Ascending aorta (tissue), 2 donors: ENCODE results near the gene SHMT2. TPM values are rescaled to one million over a fixed set of nuclear protein-coding genes. Genes with fewer than 3 reads are reported as not detected.

Source experiments
- DNase-seq, 2 donors: peaks; one replicate each; pipeline ENCODE4 v3.0.0-alpha.2; 2019; ENCODE audit warnings: low spot score in 2 of 2
- H3K27ac ChIP-seq, 2 donors: fragments of 200-600 bp; sonication (generic); one replicate each; pipeline ENCODE4 v1.5.1; 2016 to 2017; ENCODE audit warnings: mild to moderate bottlenecking in 1 of 2
- H3K27me3 ChIP-seq: fragments of 200-600 bp; sonication (generic); one replicate; pipeline ENCODE4 v1.5.1; 2017
- H3K36me3 ChIP-seq, 2 donors: fragments of 200-600 bp; sonication (generic); one replicate each; pipeline ENCODE4 v1.5.1; 2016
- H3K4me1 ChIP-seq, 2 donors: fragments of 200-600 bp; sonication (generic); one replicate each; pipeline ENCODE4 v1.5.1; 2016 to 2017; ENCODE audit warnings: mild to moderate bottlenecking in 1 of 2
- H3K4me3 ChIP-seq, 2 donors: fragments of 200-600 bp; sonication (generic); one replicate each; pipeline ENCODE4 v1.5.1; 2016 to 2017; ENCODE audit warnings: mild to moderate bottlenecking in 1 of 2
- H3K9me3 ChIP-seq, 2 donors: fragments of 200-600 bp; sonication (generic); one replicate each; pipeline ENCODE4 v1.5.1; 2016
- CTCF ChIP-seq, 3 experiments: fragments of 200-600 bp in 2 of 3; fragments of 450-650 bp in 1 of 3; sonication (generic) in 2 of 3; IDR thresholded peaks; one replicate each; pipeline ENCODE4 v1.5.1; 2016 to 2019; ENCODE audit warnings: antibody characterized with exemption in 3 of 3, mild to moderate bottlenecking in 1 of 3, moderate library complexity in 1 of 3
- intact Hi-C: fragments of 100-400 bp; cut with DNase I; formaldehyde crosslinking; loops from one replicate; pipeline ENCODE4 v1.15.1; 2023
- total RNA-seq: library from RNA; depleted of rRNA; stranded (reverse); fragments of >200 nt; gene quantifications from one replicate; pipeline ENCODE4 v1.1.0, GENCODE V29; 2016

Gene SHMT2
- total RNA-seq, 1 donor from 2014 or later = 136 TPM

GRCh38 chr12:57248934-57249742 lies 19.6 kb downstream of the SHMT2 start:
- TF ChIP-seq CTCF (IDR thresholded peaks at IDR 0.05) = no peak
- Histone ChIP-seq H3K4me3 (no peak overlapping the region), H3K36me3 (no peaks in the 10 kb centered on the region), H3K4me1 (no peaks in the 10 kb centered on the region), H3K27me3 (no peaks in the 10 kb centered on the region), H3K9me3 (no peaks in the 10 kb centered on the region), H3K27ac (no peak overlapping the region)
- intact Hi-C loops = no loop called here
- no peak for DNase-seq

- Histone ChIP-seq H3K36me3 (peaks cover 8 to 9% of the 10 kb centered on the region in 2 donors), H3K4me1 (no peaks in the 10 kb centered on the region), H3K27me3 (no peaks in the 10 kb centered on the region), H3K9me3 (no peaks in the 10 kb centered on the region), H3K4me3 (no peak overlapping the region), H3K27ac (no peak overlapping the region)
- TF ChIP-seq CTCF (IDR thresholded peaks at IDR 0.05) = no peak
- intact Hi-C loops = no loop called here
- no peak for DNase-seq
These were observed 21.0 kb downstream of the SHMT2 start for GRCh38 chr12:57250541-57250940.

- TF ChIP-seq CTCF (IDR thresholded peaks at IDR 0.05) = no peak
- H3K4me1 ChIP-seq = no peaks in the 10 kb centered on the region
- H3K4me3 ChIP-seq = no peak within 1 kb of the TSS
- H3K27me3 ChIP-seq = no peaks in the 10 kb centered on the region
- no peak within 1 kb of the TSS for H3K27ac ChIP-seq
- intact Hi-C loops = no loop called here
- peaks cover 12% of the 10 kb centered on the region in 2 donors for H3K36me3 ChIP-seq
- DNase-seq = no peak
- H3K9me3 ChIP-seq = no peaks in the 10 kb centered on the region
These were observed 21.4 kb downstream of the SHMT2 start, which contains the start of gene STAC3 for GRCh38 chr12:57250956-57251355. Gene STAC3 (minus strand): TSS chr12:57251187. CDS start chr12:57249636, 1,551 bp downstream.

- Histone ChIP-seq H3K27me3 (no peaks in the 10 kb centered on the region), H3K4me1 (no peaks in the 10 kb centered on the region), H3K27ac (no peak overlapping the region), H3K4me3 (no peak overlapping the region), H3K36me3 (peaks cover 38 to 49% of the 10 kb centered on the region in 2 donors), H3K9me3 (no peaks in the 10 kb centered on the region)
- intact Hi-C loops = no loop called here
- DNase-seq = no peak
- no peak for TF ChIP-seq CTCF (IDR thresholded peaks at IDR 0.05)
These were observed 25.2 kb downstream of the SHMT2 start for GRCh38 chr12:57254506-57255280.

- Histone ChIP-seq H3K27me3 (no peaks in the 10 kb centered on the region), H3K4me3 (no peak overlapping the region), H3K27ac (no peak overlapping the region), H3K36me3 (peaks cover 38 to 59% of the 10 kb centered on the region in 2 donors), H3K9me3 (no peaks in the 10 kb centered on the region), H3K4me1 (no peaks in the 10 kb centered on the region)
- no peak for TF ChIP-seq CTCF (IDR thresholded peaks at IDR 0.05)
- intact Hi-C loops = no loop called here
- DNase-seq = no peak
These were observed 26.4 kb downstream of the SHMT2 start for GRCh38 chr12:57255916-57256315.
